ELR (cell line): Measurements from ENCODE around the gene FRA10AC1.

Experiments used
- DNase-seq: peaks from one replicate; pipeline ENCODE4 v3.0.0-alpha.2; 2015; ENCODE audit warnings: low read depth

FRA10AC1 gene, protein sequence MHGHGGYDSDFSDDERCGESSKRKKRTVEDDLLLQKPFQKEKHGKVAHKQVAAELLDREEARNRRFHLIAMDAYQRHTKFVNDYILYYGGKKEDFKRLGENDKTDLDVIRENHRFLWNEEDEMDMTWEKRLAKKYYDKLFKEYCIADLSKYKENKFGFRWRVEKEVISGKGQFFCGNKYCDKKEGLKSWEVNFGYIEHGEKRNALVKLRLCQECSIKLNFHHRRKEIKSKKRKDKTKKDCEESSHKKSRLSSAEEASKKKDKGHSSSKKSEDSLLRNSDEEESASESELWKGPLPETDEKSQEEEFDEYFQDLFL

DNA sequence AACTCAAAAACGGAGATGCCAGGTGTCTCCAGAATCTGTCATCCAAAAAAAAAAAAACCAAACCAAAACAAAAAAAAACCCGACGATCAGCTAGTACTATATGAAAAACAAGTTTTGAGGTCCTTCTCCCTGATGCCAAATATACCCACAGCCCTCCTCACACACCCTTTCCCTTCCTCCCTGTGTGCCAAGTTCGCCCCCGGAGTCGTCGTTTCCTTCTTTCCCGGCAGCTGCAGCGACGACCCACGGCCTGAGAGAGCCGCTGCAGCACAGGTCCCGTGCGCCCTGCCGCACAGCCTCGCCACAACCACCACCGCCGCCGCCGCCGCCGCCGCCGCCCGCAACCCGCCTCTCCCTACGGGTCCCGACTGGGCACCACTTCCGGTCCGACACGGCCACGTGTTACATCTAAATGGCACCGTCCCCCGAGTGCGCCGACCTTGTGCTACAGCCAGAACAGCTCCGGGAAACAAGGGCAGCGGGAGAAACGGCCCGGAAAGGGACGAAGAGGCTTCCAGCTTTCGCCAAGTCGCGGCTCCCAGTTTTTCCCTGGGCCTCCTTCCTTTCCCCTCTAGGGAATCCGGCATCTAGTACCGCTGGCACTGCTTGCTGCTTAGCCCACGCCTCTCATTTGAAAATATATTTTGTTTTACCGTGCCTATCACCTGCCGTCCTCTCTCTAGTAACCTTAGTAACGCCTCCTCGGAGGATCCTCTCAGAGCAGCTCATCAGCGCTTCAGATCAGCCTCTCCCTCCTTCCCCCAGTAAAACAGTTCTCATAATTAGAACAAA is at the start of gene FRA10AC1:
TSS of gene FRA10AC1 (minus strand) at position 383 of the 792 bp plus-strand sequence. CDS start 2,486 bp downstream, outside the sequence.
- DNase-seq, result peak; percentile 94

DNA sequence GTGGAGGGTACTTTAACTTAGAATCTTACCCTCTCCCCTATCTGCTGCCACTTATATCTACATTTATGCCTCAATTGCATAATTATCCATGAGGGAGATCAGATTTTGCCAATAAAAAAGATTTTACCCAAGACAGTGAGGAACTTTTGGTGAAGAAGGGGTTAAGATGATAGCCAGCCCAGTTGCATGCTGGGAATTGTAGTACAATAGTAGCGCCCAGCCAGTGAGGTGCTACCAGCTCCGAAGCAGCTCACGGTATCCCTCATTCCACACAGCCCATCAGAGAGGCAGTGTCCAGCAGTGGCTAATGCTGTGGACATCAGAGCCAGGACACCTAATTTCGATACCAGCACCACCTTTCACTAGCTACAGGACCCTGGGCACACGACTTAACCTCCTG is 49.4 kb upstream of the FRA10AC1 start:
- DNase-seq, result peak; percentile 59

DNA sequence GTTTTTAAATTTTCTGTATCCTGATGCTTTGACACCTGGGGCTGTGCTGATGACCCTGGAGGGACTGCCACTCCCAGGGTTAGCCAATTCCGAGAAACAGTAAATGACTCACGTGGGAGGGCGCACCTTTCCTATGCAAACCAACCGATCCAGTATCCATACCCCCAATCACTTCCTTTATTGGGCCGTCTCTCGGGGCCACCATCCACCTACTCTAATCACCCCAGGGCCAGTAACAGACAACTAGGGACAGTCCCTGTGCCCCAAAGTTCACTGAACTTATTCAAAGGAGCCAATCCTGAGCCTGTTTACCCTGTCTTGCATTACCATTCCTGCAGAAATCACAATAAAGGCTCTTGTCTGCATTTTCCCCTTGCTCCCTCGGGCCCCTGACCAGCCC is 48.7 kb upstream of the FRA10AC1 start:
- DNase-seq, result no peak

DNA sequence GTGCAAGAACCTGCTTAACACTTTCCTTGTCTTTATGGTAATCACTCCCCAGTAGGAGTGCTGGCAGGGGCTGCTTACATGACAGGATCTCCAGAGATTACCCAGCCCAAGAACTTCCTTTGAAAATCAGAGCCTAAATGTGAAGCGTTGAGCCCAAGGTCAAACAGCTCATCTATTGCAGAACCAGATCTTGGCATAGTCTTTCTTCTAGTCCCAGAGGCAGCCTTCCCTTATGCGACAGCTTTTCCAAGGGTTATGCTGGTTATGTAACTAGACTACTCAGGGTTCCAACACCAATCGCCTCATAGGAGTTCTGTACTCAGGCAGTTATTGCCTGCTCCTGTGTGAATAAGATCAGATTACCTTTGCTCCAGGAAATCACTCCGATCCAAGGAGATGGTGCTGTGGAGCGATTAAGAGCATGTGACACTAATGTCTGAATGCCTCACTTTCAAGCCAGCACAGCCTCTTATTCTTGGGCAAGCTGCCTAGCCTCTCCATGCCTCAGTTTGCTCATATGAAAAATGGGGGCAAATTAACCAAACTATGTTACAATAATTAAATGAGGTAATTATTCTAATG is 46.9 kb upstream of the FRA10AC1 start:
- DNase-seq, result no peak

DNA sequence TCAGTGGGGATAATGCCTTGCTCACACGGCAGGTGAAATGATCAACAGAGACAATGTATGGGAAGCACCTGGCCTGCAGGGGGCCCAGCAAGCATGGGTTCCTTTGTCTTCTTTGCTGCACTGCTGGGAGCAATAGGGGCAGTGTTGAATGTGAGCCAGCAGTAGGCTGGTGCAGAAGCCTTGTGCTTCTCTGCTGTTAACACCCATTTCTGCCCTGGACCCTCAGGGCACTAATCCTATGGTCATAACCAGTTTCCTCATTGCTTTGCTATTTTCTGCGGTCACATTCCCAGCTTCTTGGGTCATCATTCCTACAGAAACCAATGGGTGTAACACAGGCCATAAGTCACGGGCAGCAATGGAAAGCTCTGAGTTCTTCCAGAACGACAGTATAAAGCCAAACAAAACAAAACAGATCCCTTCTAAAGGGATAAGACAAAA is 44.5 kb upstream of the FRA10AC1 start:
- peak; percentile 99 for DNase-seq

DNA sequence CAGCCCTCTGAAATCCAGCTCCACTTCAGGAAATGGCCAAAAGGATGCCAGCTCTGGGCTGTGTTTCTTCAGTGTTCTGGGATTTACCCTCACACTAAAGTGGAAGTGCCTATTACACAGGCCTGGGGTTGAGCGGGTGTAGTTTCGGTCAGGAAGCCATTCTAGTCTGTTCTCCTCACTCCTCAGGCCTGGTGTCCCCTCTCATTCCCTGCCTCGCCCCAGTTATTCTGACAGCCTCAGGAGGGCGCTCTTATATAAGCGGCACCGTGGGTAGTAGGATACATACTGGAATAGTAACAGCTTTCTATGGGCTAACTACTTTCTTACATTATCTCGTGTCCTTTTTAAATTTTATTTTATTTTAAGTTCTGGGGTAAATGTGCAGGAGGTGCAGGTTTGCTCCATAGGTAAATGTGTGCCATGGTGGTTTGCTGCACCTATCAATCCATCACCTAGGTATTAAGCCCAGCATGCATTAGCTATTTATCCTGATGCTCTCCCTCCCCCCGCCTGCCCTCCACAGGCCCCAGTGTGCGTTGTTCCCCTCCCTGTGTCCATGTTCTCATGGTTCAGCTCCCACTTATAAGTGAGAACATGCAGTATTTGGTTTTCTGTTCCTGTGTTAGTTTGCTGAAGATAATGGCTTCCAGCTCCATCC is 43.1 kb upstream of the FRA10AC1 start:
- peak; percentile 57 for DNase-seq

DNA sequence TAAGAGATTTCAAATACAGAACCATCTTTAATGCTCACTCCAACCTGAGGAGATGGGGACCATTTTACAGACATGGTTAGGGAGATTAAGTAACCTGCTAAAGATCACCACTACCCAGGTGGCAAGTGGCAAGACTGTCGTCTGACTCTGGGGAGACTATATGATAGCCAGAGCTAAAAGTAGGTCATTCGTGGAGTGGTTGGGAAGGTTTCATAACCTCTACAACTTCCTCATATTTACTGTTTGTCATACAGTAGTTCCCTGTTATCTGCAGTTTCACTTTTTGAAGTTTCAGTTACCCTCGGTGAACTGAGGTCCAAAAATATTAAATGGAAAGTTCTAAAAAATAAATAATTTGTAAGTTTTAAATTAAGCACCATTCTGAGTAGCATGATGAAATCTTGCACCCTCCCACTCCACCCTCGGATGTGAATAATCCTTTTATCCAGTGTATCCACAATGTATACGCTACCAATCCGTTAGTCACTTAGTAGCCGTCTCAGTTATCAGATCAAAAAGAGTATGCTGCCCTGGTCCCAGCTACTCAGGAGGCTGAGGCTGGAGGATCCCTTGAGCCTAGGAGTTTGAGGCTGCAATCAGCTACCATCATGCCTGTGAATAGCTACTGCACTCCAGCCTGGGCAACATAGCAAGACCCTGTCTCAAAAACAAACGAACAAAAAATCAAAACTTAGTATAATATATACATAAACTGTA is 40.4 kb upstream of the FRA10AC1 start:
- peak; percentile 47 for DNase-seq

DNA sequence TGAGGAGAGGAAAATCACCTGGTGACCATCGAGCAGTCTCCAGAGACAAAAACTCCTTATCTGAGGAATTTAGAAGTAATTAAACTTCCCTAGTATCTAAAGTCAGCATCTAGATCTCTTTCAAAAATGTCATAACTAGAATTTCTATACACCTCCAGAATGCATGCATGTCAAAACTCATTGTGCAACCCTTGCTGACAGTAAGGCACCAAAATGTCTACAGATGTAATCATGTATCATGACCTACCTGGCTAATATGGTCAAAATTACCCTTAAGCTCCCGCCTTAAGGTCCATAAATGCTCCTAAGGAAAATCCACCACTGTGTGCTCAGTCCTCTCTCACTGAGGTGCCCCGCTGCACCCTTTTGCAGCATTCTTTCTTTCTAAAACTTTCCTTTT is 39.0 kb upstream of the FRA10AC1 start:
- DNase-seq, result no peak

DNA sequence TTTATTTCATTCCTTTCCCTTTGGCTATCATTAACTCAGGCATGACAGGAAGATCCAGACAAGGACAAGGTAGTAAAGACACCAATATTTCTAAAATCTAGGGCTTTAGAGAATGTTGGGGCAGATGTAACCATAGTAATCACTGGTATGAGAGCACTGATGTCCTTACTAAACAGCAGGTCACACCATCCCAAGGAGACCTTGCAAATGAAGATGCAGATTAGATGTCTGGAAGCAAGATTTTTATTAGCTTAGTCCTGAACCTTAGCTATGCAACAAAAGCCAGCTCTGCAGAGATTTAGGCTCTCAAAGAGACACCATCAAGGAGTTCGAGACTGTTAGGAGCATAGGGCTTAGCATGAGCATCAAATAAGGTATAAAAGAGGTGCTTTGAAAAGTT is 23.6 kb upstream of the FRA10AC1 start:
- no peak for DNase-seq

DNA sequence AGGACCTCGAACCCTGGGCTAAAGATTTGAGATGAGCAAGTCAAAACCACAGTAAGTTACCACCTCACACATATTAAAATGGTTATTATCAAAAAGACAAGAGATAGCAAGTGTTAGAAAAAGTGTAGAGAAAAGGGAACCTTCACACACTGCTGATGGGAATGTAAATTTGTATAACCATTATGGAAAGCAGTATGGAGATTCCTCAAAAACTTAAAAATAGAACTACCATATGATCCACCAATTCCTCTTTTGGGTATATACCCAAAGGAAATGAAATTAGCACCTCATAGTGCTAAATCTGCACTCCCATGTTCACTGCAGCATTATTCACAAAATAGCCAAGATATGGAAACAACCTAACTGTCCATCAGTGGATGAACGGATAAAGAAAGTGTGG is 20.8 kb upstream of the FRA10AC1 start:
- no peak for DNase-seq

DNA sequence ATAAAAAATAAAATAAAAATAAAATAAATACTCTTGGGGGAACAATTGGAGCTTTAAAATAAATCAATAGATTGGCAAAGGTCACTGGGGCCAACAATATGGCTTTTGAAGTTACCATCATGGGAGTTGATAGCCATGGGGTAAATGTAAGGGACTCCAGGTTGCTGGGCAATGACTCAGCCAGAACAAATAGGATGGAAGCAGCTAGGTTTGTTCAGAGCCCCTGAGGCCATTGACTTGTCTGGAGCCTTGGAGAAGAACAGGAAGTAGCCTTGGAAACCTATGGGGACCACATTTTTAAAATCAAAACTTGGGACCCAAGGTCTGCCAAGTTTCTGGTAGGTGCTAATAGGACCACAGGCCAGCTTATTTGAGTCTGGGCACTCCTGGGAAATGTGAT is 20.2 kb upstream of the FRA10AC1 start:
- DNase-seq, result peak; percentile 45

DNA sequence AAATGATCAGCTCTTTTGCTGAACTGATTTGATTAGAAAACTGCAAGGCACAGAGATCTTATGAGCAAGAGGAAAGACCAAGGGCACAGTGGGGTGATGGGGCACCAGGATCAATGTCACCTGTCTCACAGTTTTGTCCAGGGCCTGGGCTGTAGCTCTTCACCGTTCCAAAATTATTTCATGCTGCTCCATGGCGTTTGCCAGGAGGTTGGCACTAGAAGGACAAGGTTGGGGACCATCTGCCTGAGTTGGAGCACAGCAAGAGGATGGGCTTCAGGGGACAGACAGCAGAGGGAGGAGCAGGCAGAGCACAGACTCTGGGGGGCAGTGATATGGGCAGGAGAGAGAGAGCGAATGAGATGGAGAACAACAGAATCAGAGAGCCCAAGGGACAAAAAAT is 17.5 kb upstream of the FRA10AC1 start:
- no peak for DNase-seq

DNA sequence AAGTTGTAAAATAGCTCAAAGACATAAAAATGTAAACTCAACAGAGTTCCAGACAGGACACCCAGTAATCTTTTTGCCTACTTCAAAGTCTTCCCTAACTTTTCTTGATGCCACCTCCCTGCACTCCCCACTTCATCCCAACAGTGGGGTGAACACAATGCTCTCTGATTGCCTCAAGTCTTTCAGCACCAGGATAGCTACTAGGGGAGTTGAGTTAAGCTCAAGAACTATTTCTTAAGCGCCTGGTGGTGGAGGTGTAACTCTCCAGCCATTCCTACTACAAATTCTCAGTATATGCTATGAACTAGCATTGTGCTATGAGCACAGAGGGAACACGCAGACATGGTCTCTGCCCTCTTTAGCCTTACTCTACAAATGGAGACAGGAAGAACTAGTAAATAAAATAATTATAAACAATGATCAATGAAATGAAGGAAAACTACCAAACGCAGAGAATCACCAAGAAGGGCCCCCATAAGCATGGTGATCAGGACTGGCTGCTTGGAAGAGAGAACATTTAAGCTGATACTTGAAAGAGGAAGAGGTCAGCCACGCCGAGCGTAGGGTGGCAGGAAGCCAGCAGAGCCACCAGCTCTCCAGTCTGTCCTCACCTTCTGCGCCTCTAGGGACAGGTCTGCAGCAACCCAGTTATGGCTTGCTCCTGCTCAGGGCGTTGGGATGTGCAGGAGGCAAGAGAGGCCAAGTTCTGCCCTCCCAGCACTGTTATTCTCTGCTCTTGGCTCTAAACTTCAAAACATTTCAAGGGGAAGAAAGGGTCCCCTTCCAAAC is 16.7 kb upstream of the FRA10AC1 start:
- DNase-seq, result peak; percentile 7

DNA sequence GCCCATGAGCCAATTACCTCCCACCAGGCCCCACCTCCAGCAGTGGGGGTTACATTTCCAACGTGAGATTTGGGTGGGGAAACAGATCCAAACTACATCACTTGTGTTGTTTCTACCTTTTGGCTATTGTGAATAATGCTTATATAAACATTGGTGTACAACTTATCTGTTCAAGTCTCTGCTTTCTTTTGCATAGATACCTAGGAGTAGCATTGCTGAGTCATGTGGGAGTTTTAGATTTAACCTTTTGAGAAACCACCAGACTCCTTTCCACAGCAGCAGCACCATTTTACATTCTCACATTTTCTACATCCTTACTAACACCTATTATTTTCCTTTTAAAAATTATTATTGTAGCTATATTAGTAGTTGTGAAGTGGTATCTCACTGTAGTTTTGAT is 14.4 kb upstream of the FRA10AC1 start:
- no peak for DNase-seq

DNA sequence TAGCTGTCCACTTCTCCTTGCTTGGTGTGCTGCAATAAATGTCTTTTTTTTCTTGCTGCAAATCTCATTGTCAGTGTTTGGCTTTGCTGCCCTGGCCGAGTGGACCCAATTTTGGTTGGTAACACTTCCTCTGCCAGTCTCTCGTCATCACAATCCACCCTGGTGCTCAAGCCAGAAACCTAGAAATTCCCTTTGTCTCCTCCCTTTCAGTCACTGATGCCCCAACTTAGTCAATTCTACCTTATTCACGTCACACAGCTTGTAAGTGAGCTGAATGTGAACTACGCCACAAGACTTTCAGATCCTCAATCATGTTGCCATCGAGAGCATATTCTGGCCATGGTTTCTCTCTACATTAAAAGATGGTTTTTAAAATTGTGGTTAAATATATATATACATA is 13.0 kb upstream of the FRA10AC1 start:
- no peak for DNase-seq

DNA sequence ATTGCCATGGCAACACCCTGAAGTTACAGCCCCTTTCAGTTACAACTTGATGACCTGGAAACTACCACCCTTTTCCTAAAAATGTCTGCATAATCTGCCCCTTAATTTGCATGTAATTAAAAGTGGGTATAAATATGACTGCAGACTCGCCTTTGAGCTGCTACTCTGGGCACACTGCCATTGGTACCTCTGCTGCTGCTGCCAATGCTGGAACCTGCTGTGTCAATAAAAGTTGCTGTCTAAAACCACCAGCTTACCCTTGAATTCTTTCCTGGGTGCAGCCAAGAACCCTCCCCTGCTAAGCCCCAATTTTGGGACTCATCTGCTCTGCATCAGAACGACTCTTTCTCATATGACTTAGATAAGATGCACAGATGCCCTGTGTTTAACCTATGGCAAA is 10.2 kb upstream of the FRA10AC1 start:
- no peak for DNase-seq

DNA sequence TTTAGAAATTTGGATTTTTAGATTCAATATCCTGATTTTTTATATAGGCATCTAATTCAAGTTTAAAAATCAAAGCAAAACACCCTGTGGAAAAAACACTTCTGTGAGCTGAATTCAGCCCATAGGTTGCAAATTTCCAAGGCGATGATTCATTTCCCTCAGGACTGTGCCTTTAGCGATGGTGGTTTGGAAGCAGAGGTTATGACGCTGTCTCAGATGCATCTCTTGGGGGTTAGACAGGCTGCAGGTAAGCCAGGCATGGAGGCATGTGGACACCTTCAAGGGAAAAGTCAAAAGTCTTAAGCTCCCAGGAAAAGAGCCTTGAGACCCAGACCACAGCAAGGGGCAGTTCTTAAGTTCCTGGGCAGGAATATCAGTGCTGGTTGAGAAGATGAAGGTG is 9.5 kb upstream of the FRA10AC1 start:
- DNase-seq, result peak; percentile 63

DNA sequence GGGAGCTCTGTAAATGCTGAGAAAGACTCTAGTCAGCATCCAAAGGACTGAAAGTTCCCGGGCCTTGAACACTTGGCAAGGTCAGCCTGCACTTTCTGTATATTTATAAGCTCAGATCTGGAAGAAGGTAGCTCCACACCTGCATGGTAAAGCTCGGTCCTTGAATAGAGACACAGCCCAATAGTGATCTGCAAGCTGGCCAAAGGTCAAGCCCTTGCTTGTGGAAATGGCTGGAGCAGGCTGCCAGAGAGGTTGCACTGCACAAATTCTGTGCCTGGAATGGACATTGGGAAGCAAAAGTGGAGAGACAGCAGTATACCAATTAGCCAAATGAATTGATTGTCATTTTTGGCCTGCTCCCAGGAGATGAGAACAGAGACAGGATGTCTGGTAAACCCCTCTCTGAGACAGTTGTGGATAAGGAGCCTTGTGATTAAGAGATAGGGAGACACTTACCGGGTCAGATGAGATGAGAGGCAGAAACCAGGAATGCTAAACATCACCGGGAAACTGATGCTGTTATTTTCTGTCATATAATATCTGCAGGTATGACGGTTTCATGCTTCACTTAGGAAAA is 8.0 kb upstream of the FRA10AC1 start:
- DNase-seq, result no peak

DNA sequence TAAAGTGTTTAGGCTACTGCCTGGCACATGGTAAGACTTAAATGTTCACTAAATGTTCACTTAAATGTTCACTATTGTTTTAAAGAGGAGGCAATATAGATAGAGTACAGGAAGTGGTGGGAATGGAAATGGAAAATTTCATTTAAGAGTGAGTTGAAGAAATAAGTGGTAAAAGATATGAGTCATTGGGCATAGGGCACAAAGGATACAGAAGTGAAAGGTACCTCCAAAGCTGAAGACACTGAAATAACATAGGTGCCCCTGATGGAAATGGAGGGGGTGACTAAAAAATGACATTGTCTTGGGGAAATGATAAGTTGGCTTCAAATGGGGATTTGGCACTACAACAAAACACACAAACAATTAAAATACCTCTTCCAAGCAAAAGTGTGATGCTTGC is 5.2 kb upstream of the FRA10AC1 start:
- no peak for DNase-seq

DNA sequence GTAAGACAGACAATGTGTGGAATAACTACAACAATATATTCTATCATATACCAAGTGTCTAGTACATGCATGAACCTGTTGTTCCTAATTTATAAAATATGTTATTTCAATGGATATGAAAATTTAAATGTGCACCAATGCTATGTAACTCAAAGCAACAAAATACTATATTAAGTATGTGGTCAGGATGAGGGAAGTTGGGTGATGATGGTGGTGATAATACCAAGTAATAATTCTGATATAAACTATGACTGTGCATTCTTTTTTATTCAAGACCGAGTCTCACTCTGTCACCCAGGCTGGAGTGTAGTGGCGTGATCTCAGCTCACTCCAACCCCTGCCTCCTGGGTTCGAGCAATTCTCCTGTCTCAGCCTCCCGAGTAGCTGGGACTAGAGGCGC is 2.1 kb upstream of the FRA10AC1 start:
- no peak for DNase-seq

DNA sequence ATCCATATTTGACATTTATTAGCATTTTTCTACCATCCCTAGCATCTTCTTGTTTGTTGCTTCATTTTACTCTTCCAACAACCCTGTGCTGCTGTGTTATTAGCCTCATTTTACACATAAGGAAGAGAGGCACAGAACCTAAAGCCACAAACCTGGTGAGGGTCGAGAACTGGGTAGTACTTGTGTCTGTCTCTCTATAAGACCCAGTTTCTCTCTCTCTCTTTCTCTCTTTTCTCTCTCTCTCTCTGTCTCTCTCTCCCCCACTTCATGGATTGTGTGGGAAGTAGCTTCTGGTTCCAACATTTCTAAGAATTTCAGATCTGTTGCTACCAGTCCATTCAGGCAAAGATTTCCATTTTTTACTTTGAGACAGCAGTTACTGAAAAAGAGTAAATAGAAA is 1.4 kb upstream of the FRA10AC1 start:
- no peak for DNase-seq
